ENCODE results near the gene NLGN2.
"Not testable (repeated sequence)": the region's sequence is repeated elsewhere in the genome, so short reads cannot be mapped to it uniquely, and the experiment has no call there.

The NLGN2 gene

GRCh38 chr17:7407485-7408251, at the start of gene NLGN2:
TSS of gene NLGN2 (plus strand) at chr17:7407845. CDS start at chr17:7408256, 411 bp downstream.
- no peak for DNase-seq

GRCh38 chr17:7361906-7362305, 45.7 kb upstream of the NLGN2 start:
- no peak for DNase-seq

GRCh38 chr17:7363311-7363710, 44.3 kb upstream of the NLGN2 start:
- no peak for DNase-seq

GRCh38 chr17:7365963-7366362, 41.7 kb upstream of the NLGN2 start:
- not testable (repeated sequence) for DNase-seq

GRCh38 chr17:7367083-7367482, 40.6 kb upstream of the NLGN2 start:
- DNase-seq: no peak

- no peak for DNase-seq
Measured at GRCh38 chr17:7367918-7368598, 39.6 kb upstream of the NLGN2 start.

GRCh38 chr17:7368599-7368994, 39.0 kb upstream of the NLGN2 start:
- not testable (repeated sequence) for DNase-seq

- no peak for DNase-seq
Measured at GRCh38 chr17:7369825-7370224, 37.8 kb upstream of the NLGN2 start.

- DNase-seq: no peak
Measured at GRCh38 chr17:7370853-7371252, 36.8 kb upstream of the NLGN2 start.

GRCh38 chr17:7374353-7374752, 33.3 kb upstream of the NLGN2 start:
- no peak for DNase-seq

- DNase-seq: no peak
Measured at GRCh38 chr17:7379134-7379533, 28.5 kb upstream of the NLGN2 start.

GRCh38 chr17:7380321-7380720, 27.3 kb upstream of the NLGN2 start:
- no peak for DNase-seq

- peak in 1 of 2 experiments; percentile 29 for DNase-seq
Measured at GRCh38 chr17:7380855-7381683, 26.6 kb upstream of the NLGN2 start, which contains the start of gene TNK1. TSS of gene TNK1 (plus strand) at chr17:7381089. CDS start at chr17:7382927, 1,838 bp downstream.

- no peak for DNase-seq
Measured at GRCh38 chr17:7382901-7383300, 24.7 kb upstream of the NLGN2 start.

GRCh38 chr17:7383371-7383741, 24.3 kb upstream of the NLGN2 start:
- DNase-seq: no peak

- peak; percentile 86 to 89 for DNase-seq
Measured at GRCh38 chr17:7383742-7384488, 23.7 kb upstream of the NLGN2 start.

- no peak for DNase-seq
Measured at GRCh38 chr17:7384489-7385081, 23.1 kb upstream of the NLGN2 start.

- DNase-seq: no peak
Measured at GRCh38 chr17:7388856-7389255, 18.8 kb upstream of the NLGN2 start.

GRCh38 chr17:7389924-7390910, 17.4 kb upstream of the NLGN2 start:
- DNase-seq: no peak

GRCh38 chr17:7391307-7391706, 16.3 kb upstream of the NLGN2 start:
- no peak for DNase-seq

All from activated T-cell treated with anti-CD3 and anti-CD28 coated beads, Interleukin-2, amount 50 U/mL, for 48 hours (primary cell).